Progenitor cell of endocrine pancreas (in vitro differentiated cells): ENCODE results near the gene SAMD8. TPM values are rescaled to one million over a fixed set of nuclear protein-coding genes. Genes with fewer than 3 reads are reported as not detected.

Experiments
- DNase-seq: peaks from one replicate; pipeline ENCODE4 v3.0.0; 2021; ENCODE audit warnings: low spot score; ENCODE audit not compliant: unreplicated experiment
- H3K27ac Mint-ChIP-seq: 2 replicates; pipeline ENCODE4 v1.8.0; 2021; ENCODE audit warnings: mild to moderate bottlenecking, moderate library complexity, mixed read lengths
- H3K27me3 Mint-ChIP-seq: 2 replicates; pipeline ENCODE4 v1.8.0; 2021; ENCODE audit warnings: mixed read lengths
- H3K36me3 Mint-ChIP-seq: 2 replicates; pipeline ENCODE4 v1.8.0; 2022; ENCODE audit warnings: mixed read lengths; ENCODE audit not compliant: insufficient read depth
- H3K4me1 Mint-ChIP-seq: 2 replicates; pipeline ENCODE4 v1.8.0; 2021; ENCODE audit warnings: low read depth, mixed read lengths
- H3K4me3 Mint-ChIP-seq: 2 replicates; pipeline ENCODE4 v1.8.0; 2021; ENCODE audit warnings: low read depth, mild to moderate bottlenecking, moderate library complexity, mixed read lengths
- H3K9me3 Mint-ChIP-seq: 2 replicates; pipeline ENCODE4 v1.8.0; 2021; ENCODE audit warnings: low read depth, mixed read lengths
- total RNA-seq: library from RNA; stranded (reverse); gene quantifications from 2 replicates; pipeline ENCODE4 v1.2.1, GENCODE V29; 2021
- TF ChIP-seq, protein P1 (sequence below): fragments of 200-600 bp; sonication (generic); IDR thresholded peaks from one replicate; pipeline ENCODE4 v1.5.0; 2021; ENCODE audit warnings: antibody characterized with exemption, mild to moderate bottlenecking; ENCODE audit not compliant: unreplicated experiment

The SAMD8 gene
- total RNA-seq, 1 donor from 2014 or later, result 17.4 TPM

GRCh38 chr10:75136346-75136745 lies 24.9 kb downstream of the SAMD8 start:
- H3K9me3 Mint-ChIP-seq, result no peaks in the 10 kb centered on the region

DNA sequence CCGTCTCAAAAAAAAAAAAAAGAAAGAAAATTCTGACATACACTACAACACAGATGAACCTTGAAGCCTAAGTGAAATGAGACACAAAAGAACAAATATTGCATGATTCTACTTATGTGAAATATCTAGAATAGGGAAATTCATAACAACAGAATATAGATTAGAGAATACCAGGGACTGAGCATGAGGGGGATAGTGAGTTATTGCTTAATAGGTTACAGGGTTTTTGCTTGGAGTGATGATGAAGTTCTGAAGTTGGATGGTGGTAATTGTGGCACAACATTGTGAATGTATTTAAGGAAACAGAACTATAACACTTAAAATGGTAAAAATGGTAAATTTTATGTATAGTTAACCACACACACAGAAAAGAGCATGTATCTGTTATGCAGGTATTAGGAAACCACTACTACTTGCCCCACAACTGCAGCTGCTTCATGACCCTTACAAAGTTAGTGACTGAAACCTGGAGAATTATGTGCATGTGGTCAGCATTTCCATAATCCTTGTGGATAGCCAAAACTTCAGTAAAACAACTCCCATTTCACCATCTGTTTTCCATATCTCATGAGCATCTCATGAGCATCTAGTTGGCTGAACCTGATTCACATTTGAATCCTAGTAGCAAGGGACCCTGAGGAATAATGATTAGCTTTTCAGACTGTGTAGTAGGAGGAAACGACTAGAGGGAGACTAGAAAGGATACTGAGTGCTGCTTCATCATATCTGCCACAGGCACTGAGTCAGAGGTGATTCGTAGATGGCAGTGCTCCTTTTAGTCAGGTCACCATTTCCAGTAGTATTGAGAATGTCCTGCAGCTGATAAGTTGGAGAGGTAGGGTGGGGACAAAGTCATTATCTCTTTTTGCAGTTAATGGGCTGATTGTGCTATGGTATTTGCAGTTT lies 26.3 kb downstream of the SAMD8 start:
- DNase-seq, result no peak
- Mint-ChIP-seq H3K27me3 (no peaks in the 10 kb centered on the region), H3K4me1 (peaks cover 14% of the 10 kb centered on the region), H3K36me3 (peaks cover 6% of the 10 kb centered on the region), H3K4me3 (no peak overlapping the region), H3K9me3 (no peaks in the 10 kb centered on the region), H3K27ac (peak overlapping the region; percentile 73)
- TF ChIP-seq, protein P1, sequence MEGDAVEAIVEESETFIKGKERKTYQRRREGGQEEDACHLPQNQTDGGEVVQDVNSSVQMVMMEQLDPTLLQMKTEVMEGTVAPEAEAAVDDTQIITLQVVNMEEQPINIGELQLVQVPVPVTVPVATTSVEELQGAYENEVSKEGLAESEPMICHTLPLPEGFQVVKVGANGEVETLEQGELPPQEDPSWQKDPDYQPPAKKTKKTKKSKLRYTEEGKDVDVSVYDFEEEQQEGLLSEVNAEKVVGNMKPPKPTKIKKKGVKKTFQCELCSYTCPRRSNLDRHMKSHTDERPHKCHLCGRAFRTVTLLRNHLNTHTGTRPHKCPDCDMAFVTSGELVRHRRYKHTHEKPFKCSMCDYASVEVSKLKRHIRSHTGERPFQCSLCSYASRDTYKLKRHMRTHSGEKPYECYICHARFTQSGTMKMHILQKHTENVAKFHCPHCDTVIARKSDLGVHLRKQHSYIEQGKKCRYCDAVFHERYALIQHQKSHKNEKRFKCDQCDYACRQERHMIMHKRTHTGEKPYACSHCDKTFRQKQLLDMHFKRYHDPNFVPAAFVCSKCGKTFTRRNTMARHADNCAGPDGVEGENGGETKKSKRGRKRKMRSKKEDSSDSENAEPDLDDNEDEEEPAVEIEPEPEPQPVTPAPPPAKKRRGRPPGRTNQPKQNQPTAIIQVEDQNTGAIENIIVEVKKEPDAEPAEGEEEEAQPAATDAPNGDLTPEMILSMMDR, result no peak

More at GRCh38 chr10:75136346-75136745, 24.9 kb downstream of the SAMD8 start:
- Mint-ChIP-seq H3K36me3 (peaks cover 6% of the 10 kb centered on the region), H3K4me3 (no peak overlapping the region), H3K27me3 (no peaks in the 10 kb centered on the region), H3K4me1 (peaks cover 11% of the 10 kb centered on the region), H3K27ac (peak overlapping the region; percentile 70)
- DNase-seq, result no peak
- TF ChIP-seq, protein P1, result no peak

DNA sequence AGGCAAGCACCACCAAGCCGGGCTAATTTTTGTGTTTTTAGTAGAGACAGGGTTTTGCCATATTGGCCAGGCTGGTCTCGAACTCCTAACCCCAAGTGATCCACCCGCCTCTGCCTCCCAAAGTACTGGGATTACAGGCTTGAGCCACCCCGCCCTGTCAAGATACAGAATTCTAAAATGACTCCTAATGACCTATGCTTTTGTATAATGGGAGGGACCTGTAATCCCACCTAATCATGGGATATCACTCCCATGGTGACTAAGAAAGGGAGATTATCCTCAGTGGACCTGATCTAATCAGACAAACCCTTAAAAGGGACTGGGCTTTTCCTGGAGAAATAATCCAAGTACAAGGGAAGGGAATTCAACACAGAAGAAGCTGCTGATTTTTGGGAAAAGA lies 28.8 kb downstream of the SAMD8 start:
- no peak for DNase-seq
- H3K4me1 Mint-ChIP-seq, result peaks cover 15% of the 10 kb centered on the region
- TF ChIP-seq, protein P1, result no peak
- no peaks in the 10 kb centered on the region for H3K27me3 Mint-ChIP-seq
- no peak overlapping the region for H3K27ac Mint-ChIP-seq
- H3K9me3 Mint-ChIP-seq, result no peaks in the 10 kb centered on the region
- H3K36me3 Mint-ChIP-seq, result peaks cover 3% of the 10 kb centered on the region
- H3K4me3 Mint-ChIP-seq, result no peak overlapping the region

DNA sequence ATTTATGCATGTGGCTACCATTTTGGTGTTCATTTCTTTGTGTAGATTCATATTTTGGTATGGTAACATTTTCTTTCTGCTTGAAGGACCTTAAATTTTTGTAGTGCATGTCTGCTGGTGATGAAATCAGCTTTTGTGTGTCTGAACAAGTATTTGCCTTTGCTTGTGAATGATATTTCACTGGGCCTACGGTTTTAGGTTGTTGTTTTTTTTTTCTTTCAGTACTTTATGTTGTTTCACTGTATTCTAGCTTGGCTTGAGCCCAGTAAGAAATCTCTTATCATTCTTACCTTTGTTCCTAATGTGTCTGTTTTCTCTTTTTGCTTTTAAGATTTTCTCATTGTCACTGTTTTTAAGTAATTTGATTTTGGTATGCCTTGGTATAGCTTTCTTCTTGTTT lies 31.9 kb downstream of the SAMD8 start:
- Mint-ChIP-seq H3K9me3 (no peaks in the 10 kb centered on the region), H3K36me3 (peaks cover 3% of the 10 kb centered on the region)

GRCh38 chr10:75145590-75145989 lies 34.1 kb downstream of the SAMD8 start:
- TF ChIP-seq, protein P1, result no peak
- Mint-ChIP-seq H3K9me3 (no peaks in the 10 kb centered on the region), H3K27me3 (no peaks in the 10 kb centered on the region), H3K4me3 (no peak overlapping the region), H3K27ac (no peak overlapping the region), H3K4me1 (peaks cover 4% of the 10 kb centered on the region), H3K36me3 (peaks cover 4% of the 10 kb centered on the region)
- no peak for DNase-seq

More for the DNA sequence above, 31.9 kb downstream of the SAMD8 start:
- peaks cover 7% of the 10 kb centered on the region for H3K4me1 Mint-ChIP-seq
- no peak overlapping the region for H3K27ac Mint-ChIP-seq
- H3K27me3 Mint-ChIP-seq, result no peaks in the 10 kb centered on the region
- DNase-seq, result no peak
- no peak overlapping the region for H3K4me3 Mint-ChIP-seq
- TF ChIP-seq, protein P1, result no peak
